ENCODE results near the gene BBIP1.

Gene BBIP1

GRCh38 chr10:110873951-110874350 lies 45.0 kb downstream of the BBIP1 start:
- TF ChIP-seq, protein P1, sequence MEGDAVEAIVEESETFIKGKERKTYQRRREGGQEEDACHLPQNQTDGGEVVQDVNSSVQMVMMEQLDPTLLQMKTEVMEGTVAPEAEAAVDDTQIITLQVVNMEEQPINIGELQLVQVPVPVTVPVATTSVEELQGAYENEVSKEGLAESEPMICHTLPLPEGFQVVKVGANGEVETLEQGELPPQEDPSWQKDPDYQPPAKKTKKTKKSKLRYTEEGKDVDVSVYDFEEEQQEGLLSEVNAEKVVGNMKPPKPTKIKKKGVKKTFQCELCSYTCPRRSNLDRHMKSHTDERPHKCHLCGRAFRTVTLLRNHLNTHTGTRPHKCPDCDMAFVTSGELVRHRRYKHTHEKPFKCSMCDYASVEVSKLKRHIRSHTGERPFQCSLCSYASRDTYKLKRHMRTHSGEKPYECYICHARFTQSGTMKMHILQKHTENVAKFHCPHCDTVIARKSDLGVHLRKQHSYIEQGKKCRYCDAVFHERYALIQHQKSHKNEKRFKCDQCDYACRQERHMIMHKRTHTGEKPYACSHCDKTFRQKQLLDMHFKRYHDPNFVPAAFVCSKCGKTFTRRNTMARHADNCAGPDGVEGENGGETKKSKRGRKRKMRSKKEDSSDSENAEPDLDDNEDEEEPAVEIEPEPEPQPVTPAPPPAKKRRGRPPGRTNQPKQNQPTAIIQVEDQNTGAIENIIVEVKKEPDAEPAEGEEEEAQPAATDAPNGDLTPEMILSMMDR (IDR thresholded peaks at IDR 0.05; ENCODE audit: low read length) = no peak
- no peak for TF ChIP-seq EZH2 (IDR thresholded peaks at IDR 0.05; ENCODE audit: borderline replicate concordance, low read length)
- no peaks in the 10 kb centered on the region for H4K20me1 ChIP-seq (ENCODE audit: insufficient read depth, low read length)
- no peaks in the 10 kb centered on the region for H3K9me2 ChIP-seq (ENCODE audit: low read depth, low read length)
- peak overlapping the region; percentile 88 for H3K4me3 ChIP-seq (ENCODE audit: low read depth, low read length, poor library complexity, severe bottlenecking)
- H3K36me3 ChIP-seq (ENCODE audit: insufficient read depth, low read length) = peaks cover 38% of the 10 kb centered on the region
- no peaks in the 10 kb centered on the region for H3K27me3 ChIP-seq (ENCODE audit: insufficient read depth, low read length)
- peaks cover 47% of the 10 kb centered on the region for H3K79me2 ChIP-seq (ENCODE audit: insufficient read depth, low read length)
- H3K9me3 ChIP-seq (ENCODE audit: low read length) = no peaks in the 10 kb centered on the region
- no peaks in the 10 kb centered on the region for H3F3A ChIP-seq (ENCODE audit: insufficient read depth, low read length)
- H3K27ac ChIP-seq (ENCODE audit: low read depth, low read length, poor library complexity, severe bottlenecking) = peak overlapping the region; percentile 98
- H3K9ac ChIP-seq (ENCODE audit: low read length) = peak overlapping the region; percentile 96
- no peak overlapping the region for H2AFZ ChIP-seq (ENCODE audit: low read length)
- peaks cover 56% of the 10 kb centered on the region for H3K4me1 ChIP-seq (ENCODE audit: insufficient read depth, low read length, severe bottlenecking)
- peak overlapping the region; percentile 99 for H3K4me2 ChIP-seq (ENCODE audit: low read length)

GRCh38 chr10:110872984-110873923 lies 45.7 kb downstream of the BBIP1 start:
- peaks cover 31% of the 10 kb centered on the region for H3K36me3 ChIP-seq (ENCODE audit: insufficient read depth, low read length)
- peaks cover 47% of the 10 kb centered on the region for H3K79me2 ChIP-seq (ENCODE audit: insufficient read depth, low read length)
- peak overlapping the region; percentile 88 for H3K4me3 ChIP-seq (ENCODE audit: low read depth, low read length, poor library complexity, severe bottlenecking)
- no peak for TF ChIP-seq EZH2 (IDR thresholded peaks at IDR 0.05; ENCODE audit: borderline replicate concordance, low read length)
- TF ChIP-seq, protein P1 (IDR thresholded peaks at IDR 0.05; ENCODE audit: low read length) = no peak
- no peak overlapping the region for H2AFZ ChIP-seq (ENCODE audit: low read length)
- no peaks in the 10 kb centered on the region for H4K20me1 ChIP-seq (ENCODE audit: insufficient read depth, low read length)
- H3K4me1 ChIP-seq (ENCODE audit: insufficient read depth, low read length, severe bottlenecking) = peaks cover 62% of the 10 kb centered on the region
- no peaks in the 10 kb centered on the region for H3K9me2 ChIP-seq (ENCODE audit: low read depth, low read length)
- H3K9ac ChIP-seq (ENCODE audit: low read length) = peak overlapping the region; percentile 96
- no peaks in the 10 kb centered on the region for H3K9me3 ChIP-seq (ENCODE audit: low read length)
- no peaks in the 10 kb centered on the region for H3K27me3 ChIP-seq (ENCODE audit: insufficient read depth, low read length)
- no peaks in the 10 kb centered on the region for H3F3A ChIP-seq (ENCODE audit: insufficient read depth, low read length)
- H3K4me2 ChIP-seq (ENCODE audit: low read length) = peak overlapping the region; percentile 99
- peak overlapping the region; percentile 98 for H3K27ac ChIP-seq (ENCODE audit: low read depth, low read length, poor library complexity, severe bottlenecking)

DNA sequence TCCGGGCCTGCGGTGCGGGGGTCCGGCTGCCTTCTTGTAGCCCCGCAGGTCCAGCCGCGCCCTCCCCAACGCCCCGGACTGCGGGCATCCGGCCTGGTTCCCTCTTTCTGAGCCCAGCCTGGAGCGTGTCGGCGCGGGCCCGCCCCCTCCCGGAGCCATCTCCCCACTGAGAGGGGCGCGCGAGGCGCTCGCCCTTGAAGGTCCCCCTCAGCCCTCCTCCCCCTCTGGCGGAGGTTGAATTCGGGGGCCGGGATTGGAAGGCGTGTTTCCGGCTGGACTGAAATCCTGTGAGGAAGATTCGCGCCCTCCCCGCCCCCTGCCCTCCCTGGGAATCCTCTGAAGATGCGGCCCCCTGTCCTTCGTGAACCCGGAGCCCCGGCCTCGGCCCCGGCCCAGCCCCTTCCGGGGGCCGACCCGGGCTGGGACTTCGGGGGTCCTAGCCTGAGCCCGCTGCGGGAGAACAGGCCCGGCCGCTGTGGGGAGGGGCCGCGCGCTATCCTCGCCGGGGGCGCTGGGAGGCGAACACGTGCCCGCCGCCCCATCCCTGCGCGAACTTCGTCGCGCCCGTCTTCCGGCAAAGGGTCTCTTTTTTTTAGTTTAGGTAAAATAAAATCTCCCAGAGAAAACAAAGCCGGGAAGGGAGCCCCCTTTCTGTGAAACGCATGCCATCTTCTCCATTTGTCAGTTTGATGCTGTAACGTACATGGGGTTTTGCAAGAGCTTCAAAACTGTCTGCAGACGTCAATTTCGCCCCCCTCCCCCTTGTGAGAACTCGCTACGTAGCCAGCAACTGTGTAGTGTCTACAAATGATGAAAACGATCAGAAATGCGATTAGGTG lies 46.6 kb downstream of the BBIP1 start:
- peaks cover 70% of the 10 kb centered on the region for H3K4me1 ChIP-seq (ENCODE audit: insufficient read depth, low read length, severe bottlenecking)
- TF ChIP-seq EZH2 (IDR thresholded peaks at IDR 0.05; ENCODE audit: borderline replicate concordance, low read length) = no peak
- TF ChIP-seq, protein P1 (IDR thresholded peaks at IDR 0.05; ENCODE audit: low read length) = peak; percentile 25; the same call in 1 of the 2 replicates
- H3K27me3 ChIP-seq (ENCODE audit: insufficient read depth, low read length) = no peaks in the 10 kb centered on the region
- H3K4me3 ChIP-seq (ENCODE audit: low read depth, low read length, poor library complexity, severe bottlenecking) = peak overlapping the region; percentile 88
- peak overlapping the region; percentile 96 for H3K9ac ChIP-seq (ENCODE audit: low read length)
- peaks cover 22% of the 10 kb centered on the region for H3K36me3 ChIP-seq (ENCODE audit: insufficient read depth, low read length)
- no peaks in the 10 kb centered on the region for H4K20me1 ChIP-seq (ENCODE audit: insufficient read depth, low read length)
- no peaks in the 10 kb centered on the region for H3K9me2 ChIP-seq (ENCODE audit: low read depth, low read length)
- no peaks in the 10 kb centered on the region for H3K9me3 ChIP-seq (ENCODE audit: low read length)
- peak overlapping the region; percentile 98 for H3K27ac ChIP-seq (ENCODE audit: low read depth, low read length, poor library complexity, severe bottlenecking)
- H2AFZ ChIP-seq (ENCODE audit: low read length) = no peak overlapping the region
- peaks cover 4% of the 10 kb centered on the region; the same call in 1 of the 2 replicates for H3F3A ChIP-seq (ENCODE audit: insufficient read depth, low read length)
- peaks cover 47% of the 10 kb centered on the region for H3K79me2 ChIP-seq (ENCODE audit: insufficient read depth, low read length)
- H3K4me2 ChIP-seq (ENCODE audit: low read length) = peak overlapping the region; percentile 99

All from OCI-LY1 (cell line).